Activated B cell treated with CpG ODN at 0.5 μM for 24 hours (primary cell): ENCODE measurements around the gene CDKN3. TPM values are rescaled to one million over a fixed set of nuclear protein-coding genes. Genes with fewer than 3 reads are reported as not detected.
"Not testable (repeated sequence)": the region's sequence is repeated elsewhere in the genome, so short reads cannot be mapped to it uniquely, and the experiment has no call there.

Source experiments
- ATAC-seq: fragments of 200-7000 bp; cut with Tn5 transposase; one replicate; pipeline ENCODE4 v1.10.0; 2021; ENCODE audit warnings: low read depth, mild to moderate bottlenecking, moderate library complexity
- CTCF ChIA-PET: fragments of 350-600 bp; sonication (Branson Sonifier 250); formaldehyde crosslinking; loops from one replicate; lab custom pipeline; 2021; ENCODE audit warnings: antibody characterized with exemption; lab: Charles Lee
- POLR2A ChIA-PET: fragments of 350-600 bp; sonication (Branson Sonifier 250); formaldehyde crosslinking; loops from one replicate; lab custom pipeline; 2021; ENCODE audit warnings: antibody characterized with exemption; lab: Charles Lee
- DNase-seq: peaks from one replicate; pipeline ENCODE4 v3.0.0; 2022
- H3K27ac Mint-ChIP-seq: one replicate; pipeline ENCODE4 v1.8.0; 2020; ENCODE audit warnings: mixed read lengths
- H3K27me3 Mint-ChIP-seq: one replicate; pipeline ENCODE4 v1.8.0; 2021; ENCODE audit warnings: mixed read lengths
- H3K36me3 Mint-ChIP-seq: one replicate; pipeline ENCODE4 v1.8.0; 2021; ENCODE audit warnings: low read depth, mixed read lengths
- H3K4me1 Mint-ChIP-seq: one replicate; pipeline ENCODE4 v1.8.0; 2021; ENCODE audit warnings: mixed read lengths
- H3K4me3 Mint-ChIP-seq: one replicate; pipeline ENCODE4 v1.8.0; 2020; ENCODE audit warnings: mild to moderate bottlenecking, mixed read lengths
- H3K9me3 Mint-ChIP-seq: one replicate; pipeline ENCODE4 v1.8.0; 2020; ENCODE audit warnings: mixed read lengths
- CTCF ChIP-seq: fragments of 200-600 bp; IDR thresholded peaks from one replicate; pipeline ENCODE4 v1.8.0; 2022; ENCODE audit warnings: antibody characterized with exemption, mild to moderate bottlenecking
- intact Hi-C: fragments of 100-400 bp; cut with micrococcal nuclease; formaldehyde crosslinking; loops from one replicate; pipeline ENCODE4 v1.15.1; 2024
- total RNA-seq: library from RNA; stranded (reverse); gene quantifications from 2 replicates; pipeline ENCODE4 v1.2.3, GENCODE V29; 2022

The CDKN3 gene
- total RNA-seq, 1 donor from 2014 or later: 0.91 TPM

- no peak for TF ChIP-seq CTCF
- no peak for DNase-seq
- Mint-ChIP-seq H3K36me3 (no peaks in the 10 kb centered on the region), H3K27ac (no peak overlapping the region), H3K9me3 (peaks cover 3% of the 10 kb centered on the region), H3K4me3 (no peak overlapping the region), H3K4me1 (peaks cover 25% of the 10 kb centered on the region), H3K27me3 (peaks cover 24% of the 10 kb centered on the region)
- intact Hi-C loops: loop anchor here (2.0 kb wide), 1 partner anchor 15 kb away; the partner anchor contains the start of gene CDKN3
- no peak for ATAC-seq
- CTCF ChIA-PET: no interaction called here
- POLR2A ChIA-PET: no interaction called here
Measured at GRCh38 chr14:54381821-54382220, 15.0 kb upstream of the CDKN3 start.

GRCh38 chr14:54383835-54384234 lies 13.0 kb upstream of the CDKN3 start:
- no peaks in the 10 kb centered on the region for H3K36me3 Mint-ChIP-seq
- DNase-seq (no peak), ATAC-seq (no peak)
- TF ChIP-seq CTCF: no peak
- H3K9me3 Mint-ChIP-seq: peaks cover 3% of the 10 kb centered on the region
- no peak overlapping the region for H3K4me3 Mint-ChIP-seq
- H3K4me1 Mint-ChIP-seq: peaks cover 12% of the 10 kb centered on the region
- intact Hi-C loops: no loop called here
- CTCF ChIA-PET: no interaction called here
- H3K27ac Mint-ChIP-seq: no peak overlapping the region
- H3K27me3 Mint-ChIP-seq: peaks cover 21% of the 10 kb centered on the region
- POLR2A ChIA-PET: interaction anchor here (0.6 kb wide), 1 partner anchor 1672 kb away, joined by 6 read pairs; no protein-coding TSS in a partner anchor

- ChIA-PET CTCF (no interaction called here), POLR2A (no interaction called here)
- Mint-ChIP-seq H3K27me3 (peaks cover 17% of the 10 kb centered on the region), H3K9me3 (peaks cover 3% of the 10 kb centered on the region), H3K27ac (no peak overlapping the region), H3K4me1 (peaks cover 1% of the 10 kb centered on the region), H3K4me3 (no peak overlapping the region), H3K36me3 (no peaks in the 10 kb centered on the region)
- no peak for TF ChIP-seq CTCF
- ATAC-seq (no peak), DNase-seq (no peak)
- intact Hi-C loops: no loop called here
Measured at GRCh38 chr14:54385556-54385955, 11.3 kb upstream of the CDKN3 start.

GRCh38 chr14:54387328-54387727 lies 9.5 kb upstream of the CDKN3 start:
- Mint-ChIP-seq H3K4me3 (no peak overlapping the region), H3K27me3 (peaks cover 17% of the 10 kb centered on the region), H3K36me3 (no peaks in the 10 kb centered on the region), H3K9me3 (no peaks in the 10 kb centered on the region), H3K27ac (no peak overlapping the region), H3K4me1 (no peaks in the 10 kb centered on the region)
- no peak for TF ChIP-seq CTCF
- POLR2A ChIA-PET: no interaction called here
- intact Hi-C loops: no loop called here
- DNase-seq (no peak), ATAC-seq (no peak)
- CTCF ChIA-PET: interaction anchor here (1.0 kb wide), 1 partner anchor 387 kb away, joined by 3 read pairs; no protein-coding TSS in a partner anchor

- Mint-ChIP-seq H3K4me3 (no peak overlapping the region), H3K27ac (no peak overlapping the region), H3K4me1 (peaks cover 6% of the 10 kb centered on the region), H3K36me3 (no peaks in the 10 kb centered on the region), H3K9me3 (no peaks in the 10 kb centered on the region), H3K27me3 (peaks cover 12% of the 10 kb centered on the region)
- ChIA-PET POLR2A (no interaction called here), CTCF (no interaction called here)
- DNase-seq (no peak), ATAC-seq (no peak)
- intact Hi-C loops: no loop called here
- TF ChIP-seq CTCF: no peak
Measured at GRCh38 chr14:54392131-54392859, 4.5 kb upstream of the CDKN3 start.

- CTCF ChIA-PET, H3K36me3 Mint-ChIP-seq, ATAC-seq, H3K9me3 Mint-ChIP-seq, POLR2A ChIA-PET, H3K4me3 Mint-ChIP-seq, H3K27me3 Mint-ChIP-seq, H3K27ac Mint-ChIP-seq, DNase-seq, intact Hi-C loops: not testable (repeated sequence)
- H3K4me1 Mint-ChIP-seq: peaks cover 16% of the 10 kb centered on the region
Measured at GRCh38 chr14:54392986-54393884, 3.6 kb upstream of the CDKN3 start.
